GM21515 (cell line): ENCODE data around the gene IL21R.
"Not testable (repeated sequence)": the region's sequence is repeated elsewhere in the genome, so short reads cannot be mapped to it uniquely, and the experiment has no call there.

Source experiments
- ATAC-seq: cut with Tn5 transposase; IDR thresholded peaks from one replicate; pipeline ENCODE4 v1.9.1; 2021; ENCODE audit not compliant: unreplicated experiment

IL21R gene

DNA sequence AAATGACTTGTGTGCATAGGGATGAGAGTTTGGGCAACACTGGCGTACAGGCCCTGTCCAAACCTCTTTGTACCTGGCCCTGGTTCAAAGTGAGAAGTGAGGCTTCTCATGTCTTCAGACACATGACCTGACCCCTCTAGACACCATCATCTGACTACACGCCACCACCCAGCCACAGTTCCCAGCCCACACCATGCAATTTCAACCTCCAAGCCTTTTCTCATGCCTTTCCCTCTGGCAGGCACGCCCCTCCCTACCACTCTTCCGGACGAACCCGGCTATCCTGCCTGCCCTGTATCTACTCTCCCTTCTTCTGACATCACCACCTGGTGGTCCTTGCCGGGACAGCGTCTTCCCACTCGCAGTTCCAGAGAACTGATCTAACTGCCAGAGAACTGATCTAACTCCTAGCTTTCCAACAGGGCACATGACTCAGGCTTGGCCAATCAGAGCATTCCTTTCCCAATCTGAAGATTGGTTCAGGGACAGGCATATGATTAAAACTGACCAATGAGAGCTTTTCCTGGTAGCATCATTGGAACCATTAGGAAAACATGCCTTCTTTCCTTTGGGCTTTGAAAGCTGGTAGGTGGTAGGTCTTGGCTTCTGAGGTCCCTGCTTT lies 27.1 kb upstream of the IL21R start:
- no peak for ATAC-seq

DNA sequence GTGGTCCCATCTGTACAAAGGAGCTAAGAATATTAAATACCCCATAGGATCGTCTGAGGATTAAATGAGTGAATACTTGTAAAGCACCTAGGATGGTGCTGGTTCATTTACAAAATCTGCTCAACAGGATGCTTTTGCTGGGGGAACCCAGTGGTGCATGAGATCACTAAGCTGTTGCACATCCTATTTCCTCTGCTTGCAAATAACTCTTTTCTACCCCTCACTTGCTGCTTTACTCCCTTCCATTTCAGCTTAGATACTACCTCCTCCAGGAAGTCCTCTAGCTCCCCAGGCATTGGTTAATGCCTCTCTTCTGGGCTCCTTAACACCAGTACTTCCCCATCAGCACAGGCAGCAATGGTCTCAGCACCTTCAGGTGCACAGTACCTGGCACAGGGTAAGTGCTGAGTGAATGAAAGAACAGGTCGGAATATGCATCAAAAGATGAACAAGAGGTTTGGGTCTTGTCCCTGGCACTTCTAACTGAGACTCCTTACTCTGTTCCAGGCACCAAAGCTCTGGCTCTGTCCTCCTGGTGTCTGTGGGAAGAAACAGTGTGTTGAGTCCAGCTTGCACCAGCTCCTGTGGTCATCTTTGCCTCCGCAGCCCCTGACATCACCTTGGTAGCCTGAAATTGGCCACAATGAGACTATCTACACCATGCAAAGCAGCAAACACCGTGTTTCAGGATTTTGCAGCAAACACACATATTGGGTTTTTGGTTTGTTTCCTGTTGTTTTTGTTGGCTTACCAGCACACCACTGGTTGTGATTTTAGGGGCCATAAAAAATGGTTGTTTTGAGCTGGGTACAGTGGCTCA lies 24.1 kb upstream of the IL21R start:
- ATAC-seq = no peak

DNA sequence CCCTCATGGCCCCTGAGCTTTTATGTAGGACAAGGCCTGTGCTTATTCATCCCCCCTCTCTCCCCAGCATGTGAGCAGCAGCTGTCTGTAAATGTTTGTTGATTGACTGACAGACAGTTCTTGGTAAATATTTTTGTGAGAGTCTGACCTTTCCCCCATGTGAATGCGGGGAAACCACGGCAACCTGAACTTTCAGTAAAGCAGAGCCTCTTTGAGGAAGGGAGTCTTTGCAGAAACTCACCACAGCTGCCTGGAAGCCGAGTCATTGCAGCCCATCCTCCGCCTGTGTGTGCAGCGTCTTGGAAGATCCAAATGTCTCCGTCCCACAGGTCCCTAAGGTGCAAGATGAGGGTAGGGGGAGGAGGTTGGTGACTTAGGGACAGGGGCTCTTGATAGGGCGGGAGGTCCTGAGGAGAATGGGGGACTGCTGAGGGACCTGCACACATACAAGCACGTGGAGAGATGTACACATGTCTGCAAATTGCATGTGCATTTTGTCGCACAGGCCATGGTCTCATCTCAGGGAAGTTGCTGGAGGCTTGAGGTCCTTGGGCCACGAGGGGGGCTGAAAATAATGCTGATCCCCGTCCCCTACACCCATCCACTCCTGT lies 23.0 kb upstream of the IL21R start:
- no peak for ATAC-seq

DNA sequence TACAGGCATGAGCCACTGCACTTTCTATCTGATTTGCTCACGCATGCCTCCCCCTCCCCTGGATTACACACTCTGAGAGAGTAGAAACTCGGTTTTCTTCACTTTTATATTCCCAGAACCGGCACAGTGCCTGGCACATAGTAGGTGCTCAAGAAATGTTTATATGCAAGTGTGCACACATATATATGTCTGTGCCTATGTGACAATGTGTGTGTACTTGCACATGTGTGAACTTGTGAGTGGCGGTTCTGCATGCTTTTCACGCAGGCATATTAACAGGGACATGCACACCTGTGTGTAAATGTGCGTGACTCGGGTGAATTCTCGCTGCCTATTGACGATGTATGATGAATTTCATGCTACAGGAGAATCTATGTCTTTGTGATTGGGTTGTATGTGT lies 22.1 kb upstream of the IL21R start:
- ATAC-seq = no peak

DNA sequence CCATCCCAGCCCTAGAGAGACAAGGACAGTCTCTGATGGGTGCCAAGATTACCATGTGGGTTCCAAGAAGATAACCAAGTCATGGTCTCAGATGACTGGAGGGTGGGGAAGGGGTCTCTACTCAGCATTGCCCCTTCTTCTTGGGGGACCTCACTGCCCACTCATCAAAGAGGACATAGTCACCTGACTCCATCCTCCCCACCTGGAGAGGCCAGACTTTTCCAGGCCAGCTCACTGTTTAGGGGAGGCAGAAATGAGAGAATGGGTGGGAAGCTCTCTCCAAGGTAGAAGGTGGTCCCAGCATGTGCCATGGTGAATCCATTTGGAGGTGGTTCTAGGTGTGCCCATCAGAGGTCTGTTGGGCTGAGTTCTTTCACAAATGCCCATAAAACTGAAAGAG lies 20.7 kb upstream of the IL21R start:
- ATAC-seq = no peak

DNA sequence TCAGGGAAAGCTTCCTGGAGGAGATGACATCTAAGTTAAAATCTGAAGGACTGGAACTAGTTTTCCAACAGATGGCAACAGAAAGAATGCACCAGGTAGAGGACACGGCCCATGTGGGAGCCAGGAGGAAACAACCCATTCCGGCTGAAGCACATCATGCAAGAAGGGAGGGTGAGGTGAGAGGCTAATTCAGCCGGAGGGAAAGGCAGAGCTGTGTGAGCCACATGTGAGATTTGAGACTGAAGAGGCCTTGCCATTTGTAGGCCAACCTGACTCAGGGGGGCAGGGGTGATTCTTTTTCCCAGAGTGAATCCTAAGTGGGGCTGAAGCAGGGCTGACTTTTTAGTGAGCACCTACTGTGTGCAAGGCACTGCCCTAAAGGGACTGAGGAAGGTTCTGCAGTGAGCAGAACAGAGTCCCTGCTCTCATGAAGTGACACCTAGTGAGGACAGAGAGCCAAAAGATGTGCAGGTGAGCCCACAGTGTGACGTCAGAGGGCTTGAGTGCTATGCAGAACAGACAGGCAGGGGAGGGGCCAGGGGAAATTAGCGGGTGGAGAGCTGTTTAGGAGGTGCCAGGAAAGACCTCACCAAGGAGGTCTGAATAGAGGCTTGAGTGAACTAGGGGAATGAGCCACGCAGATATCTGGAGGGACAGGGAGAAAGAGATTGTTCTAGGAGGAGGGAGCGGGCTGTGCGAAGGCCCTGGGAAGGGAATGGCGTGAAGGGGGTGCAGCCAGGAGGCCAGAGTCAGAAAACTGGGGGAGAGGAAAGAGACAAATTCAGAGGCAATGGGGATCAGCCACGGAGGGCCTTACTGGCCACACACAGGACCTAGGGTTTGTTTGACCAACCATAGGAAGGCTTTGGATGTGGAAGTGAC lies 19.8 kb upstream of the IL21R start:
- no peak for ATAC-seq

DNA sequence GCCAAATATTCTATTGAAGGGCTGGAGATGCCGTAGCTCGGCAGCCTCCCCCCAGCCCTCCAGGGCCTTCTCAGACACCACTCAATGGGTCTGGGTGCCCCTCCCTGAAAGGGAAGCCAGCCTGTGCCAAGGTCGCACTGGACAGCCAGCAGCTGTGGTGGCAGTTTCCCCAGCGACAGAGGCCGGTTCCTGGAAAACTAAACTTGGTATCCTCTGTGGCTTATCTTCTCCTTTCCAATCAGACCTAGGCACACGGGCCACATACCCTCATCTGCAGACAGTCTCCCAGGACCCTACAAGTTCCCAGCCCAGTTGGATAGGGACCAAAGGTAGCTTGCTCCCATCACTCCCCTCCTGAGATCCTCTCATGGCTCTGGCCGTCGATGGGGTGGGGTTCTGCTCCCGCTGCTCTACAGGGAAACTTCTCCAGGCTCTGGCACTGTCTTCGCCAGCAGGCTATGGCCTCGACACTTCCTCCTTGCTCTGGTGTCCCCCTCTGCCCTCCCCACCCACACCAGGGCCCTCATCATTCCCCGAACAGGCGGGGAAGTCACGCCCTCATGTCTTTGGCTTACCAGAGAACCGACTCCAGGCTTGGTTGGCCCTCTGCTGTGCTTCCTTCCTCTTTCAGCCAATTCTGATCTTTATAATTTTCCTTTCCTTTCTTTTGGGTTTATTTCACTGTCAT lies 18.3 kb upstream of the IL21R start:
- no peak for ATAC-seq

DNA sequence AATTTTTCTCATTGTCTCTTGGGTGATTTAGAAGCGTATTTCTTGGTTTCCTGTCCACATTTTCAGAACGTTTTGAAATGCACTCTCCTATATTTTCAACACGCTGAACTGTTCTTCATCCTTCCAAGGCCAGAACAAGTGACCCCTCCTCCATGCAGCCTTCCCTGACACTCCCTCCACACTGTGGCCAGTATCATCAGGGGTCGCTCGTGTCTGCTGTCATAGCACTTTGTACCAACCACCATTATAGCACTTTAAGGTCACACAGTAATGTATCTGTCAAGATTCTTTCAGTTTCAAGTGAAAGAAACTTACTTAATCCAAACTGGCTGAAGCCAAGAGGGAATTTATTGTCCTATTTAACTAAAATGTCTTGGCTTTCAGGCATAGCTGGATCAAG lies 17.5 kb upstream of the IL21R start:
- no peak for ATAC-seq

DNA sequence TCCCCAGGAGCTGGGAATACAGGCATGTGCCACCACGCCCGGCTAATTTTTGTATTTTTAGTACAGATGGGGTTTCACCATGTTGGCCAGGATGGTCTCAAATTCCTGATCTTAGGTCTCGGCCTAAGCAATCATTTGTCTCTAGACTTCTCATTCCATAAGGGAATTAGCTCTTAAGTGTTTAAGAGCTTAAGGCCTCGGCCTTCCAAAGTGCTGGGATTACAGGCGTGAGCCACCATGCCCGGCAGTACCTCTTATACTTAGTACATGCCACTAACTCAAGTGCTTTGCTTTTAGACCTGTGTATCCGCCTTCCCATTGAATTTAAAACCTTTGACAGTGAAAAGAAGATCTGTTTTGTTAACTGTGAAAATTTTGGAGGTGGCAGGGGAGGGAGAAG lies 16.6 kb upstream of the IL21R start:
- ATAC-seq = no peak

DNA sequence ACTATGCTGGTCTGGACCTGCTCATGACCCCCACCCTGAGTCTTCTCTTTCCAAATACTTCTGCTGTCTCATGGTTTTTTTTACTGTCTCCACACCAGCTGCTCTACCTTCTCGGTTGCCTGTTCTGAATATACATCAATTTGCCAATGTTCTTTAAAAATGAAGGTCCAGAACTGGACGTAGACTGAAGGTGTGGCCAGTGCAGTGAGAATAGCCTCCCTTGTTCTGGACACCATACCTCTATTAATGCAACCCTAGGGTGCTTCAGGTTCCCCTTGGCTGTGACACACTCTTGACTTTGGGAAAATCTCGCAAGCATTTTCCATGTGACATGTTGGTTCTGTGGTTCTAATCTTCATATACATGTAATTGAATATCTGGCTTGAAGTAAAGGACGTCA lies 15.3 kb upstream of the IL21R start:
- no peak for ATAC-seq

DNA sequence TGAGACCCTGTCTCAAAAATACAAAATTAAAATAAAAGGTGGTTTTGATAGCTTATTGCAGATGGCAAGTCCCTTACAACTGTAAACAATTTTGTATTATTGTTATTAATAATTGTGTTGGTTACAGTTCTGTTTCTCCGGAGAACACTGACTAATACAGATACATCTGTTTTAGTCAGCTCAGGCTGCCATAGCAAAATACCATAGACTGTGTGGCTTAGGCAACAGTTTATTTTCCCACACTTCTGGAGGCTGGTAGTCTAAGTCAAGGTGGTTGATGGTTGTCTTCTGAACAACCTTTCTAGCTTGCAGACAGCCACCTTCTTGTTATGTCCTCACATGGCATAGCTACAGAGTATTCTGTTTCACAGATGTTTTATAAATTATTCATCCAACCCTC lies 14.2 kb upstream of the IL21R start:
- ATAC-seq = peak; percentile 49

DNA sequence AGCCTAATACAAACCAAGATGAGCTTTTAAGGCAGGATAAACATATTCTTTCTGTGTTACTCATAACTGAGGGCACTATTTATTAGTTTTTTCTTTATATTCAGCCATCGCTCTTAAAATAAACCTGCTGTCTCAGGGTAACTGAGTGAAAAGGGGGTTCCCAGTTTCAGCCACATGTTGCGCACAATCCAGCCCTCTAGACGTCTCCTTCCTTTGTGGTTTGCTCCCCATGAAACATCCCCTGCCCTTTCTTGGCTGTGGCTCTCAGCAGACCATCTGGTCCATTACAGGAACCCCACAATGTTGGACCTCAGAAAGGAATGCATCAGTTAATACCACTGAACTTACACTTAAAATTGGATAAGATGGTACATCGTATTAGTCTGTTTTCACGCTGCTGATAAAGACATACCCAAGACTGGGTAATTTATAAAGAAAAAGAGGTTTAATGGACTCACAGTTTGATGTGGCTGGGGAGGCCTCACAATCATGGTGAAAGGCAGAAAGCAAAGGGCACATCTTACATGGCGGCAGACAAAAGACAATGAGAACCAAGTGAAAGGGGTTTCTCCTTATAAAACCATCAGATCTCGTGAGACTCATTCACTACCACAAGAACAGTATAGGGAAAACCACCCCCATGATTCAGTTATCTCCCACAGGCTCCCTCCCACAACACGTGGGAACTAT lies 12.6 kb upstream of the IL21R start:
- ATAC-seq = no peak

DNA sequence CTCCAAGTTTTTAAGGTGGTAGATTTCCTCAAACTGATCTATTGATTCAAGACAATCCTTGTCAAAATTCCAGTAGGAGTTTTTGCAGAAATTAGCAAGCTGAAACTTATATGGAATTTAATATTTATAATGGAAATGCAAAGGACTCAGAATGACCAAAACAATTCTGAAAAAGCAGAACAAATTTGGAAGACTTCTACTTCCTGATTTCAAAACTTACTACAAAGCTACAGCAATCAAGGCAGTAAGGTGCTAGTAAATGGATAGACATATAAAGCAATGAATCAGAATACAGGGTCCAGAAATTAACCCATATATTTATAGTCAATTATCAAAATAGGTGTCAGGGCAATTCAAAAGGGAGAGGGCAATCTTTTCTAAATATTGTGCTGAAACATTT lies 11.8 kb upstream of the IL21R start:
- no peak for ATAC-seq

DNA sequence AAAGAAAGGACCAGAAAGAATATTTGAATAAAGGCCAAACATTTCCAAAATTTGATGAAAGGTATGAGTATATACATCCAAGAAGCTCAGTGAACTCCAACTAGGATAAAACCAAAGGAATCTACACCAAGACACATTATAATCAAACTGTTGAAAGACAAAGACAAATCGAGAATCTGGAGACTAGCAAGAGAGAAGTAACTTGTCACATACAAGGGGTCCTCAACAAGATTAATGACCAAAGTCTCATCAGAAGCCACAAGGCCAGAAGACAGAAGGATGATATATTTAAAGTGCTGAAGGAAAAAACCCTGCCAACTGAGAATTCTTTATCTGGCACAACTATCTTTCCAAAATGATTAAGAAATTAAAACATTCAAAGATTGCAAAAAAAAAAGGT lies 9.3 kb upstream of the IL21R start:
- no peak for ATAC-seq

DNA sequence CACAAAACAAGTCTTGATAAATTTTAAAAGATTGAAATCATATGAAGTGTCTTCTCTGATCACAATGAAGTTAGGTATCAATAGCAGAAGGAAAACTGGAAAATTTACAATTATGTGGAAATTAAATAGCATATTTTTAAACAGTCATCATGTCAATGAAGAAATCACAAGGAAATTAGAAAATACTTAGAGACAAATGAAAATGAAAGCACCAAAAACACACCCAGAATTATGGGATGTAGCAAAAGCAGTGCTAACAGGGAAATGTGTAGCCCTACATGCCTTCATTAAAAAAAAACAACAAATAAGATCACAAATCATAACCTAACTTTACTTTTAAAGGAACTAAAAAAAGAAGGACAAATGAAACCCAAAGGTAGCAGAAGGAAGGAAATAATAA lies 7.5 kb upstream of the IL21R start:
- no peak for ATAC-seq

DNA sequence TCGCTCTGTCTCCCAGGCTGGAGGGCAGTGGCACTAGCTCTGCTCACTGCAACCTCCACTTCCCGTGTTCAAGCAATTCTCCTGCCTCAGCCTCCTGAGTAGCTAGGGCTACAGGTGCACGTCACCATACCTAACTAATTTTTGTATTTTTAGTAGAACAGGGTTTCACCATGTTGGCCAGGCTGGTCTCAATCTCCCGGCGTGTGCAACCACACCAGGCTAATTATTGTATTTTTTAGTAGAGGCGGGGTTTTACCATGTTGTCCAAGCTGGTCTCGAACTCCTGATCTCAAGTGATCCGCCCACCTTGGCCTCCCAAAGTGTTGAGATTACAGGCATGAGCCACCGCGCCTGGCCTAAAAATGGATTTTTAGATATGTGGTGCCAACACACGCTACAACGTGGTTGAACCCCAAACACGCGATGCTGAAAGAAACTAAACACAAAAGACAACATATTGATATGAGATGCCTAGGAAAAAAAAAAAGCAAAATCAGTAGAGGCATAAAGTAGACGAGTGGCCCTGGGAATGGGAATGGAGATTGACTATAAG lies 3.6 kb upstream of the IL21R start:
- ATAC-seq = not testable (repeated sequence)

DNA sequence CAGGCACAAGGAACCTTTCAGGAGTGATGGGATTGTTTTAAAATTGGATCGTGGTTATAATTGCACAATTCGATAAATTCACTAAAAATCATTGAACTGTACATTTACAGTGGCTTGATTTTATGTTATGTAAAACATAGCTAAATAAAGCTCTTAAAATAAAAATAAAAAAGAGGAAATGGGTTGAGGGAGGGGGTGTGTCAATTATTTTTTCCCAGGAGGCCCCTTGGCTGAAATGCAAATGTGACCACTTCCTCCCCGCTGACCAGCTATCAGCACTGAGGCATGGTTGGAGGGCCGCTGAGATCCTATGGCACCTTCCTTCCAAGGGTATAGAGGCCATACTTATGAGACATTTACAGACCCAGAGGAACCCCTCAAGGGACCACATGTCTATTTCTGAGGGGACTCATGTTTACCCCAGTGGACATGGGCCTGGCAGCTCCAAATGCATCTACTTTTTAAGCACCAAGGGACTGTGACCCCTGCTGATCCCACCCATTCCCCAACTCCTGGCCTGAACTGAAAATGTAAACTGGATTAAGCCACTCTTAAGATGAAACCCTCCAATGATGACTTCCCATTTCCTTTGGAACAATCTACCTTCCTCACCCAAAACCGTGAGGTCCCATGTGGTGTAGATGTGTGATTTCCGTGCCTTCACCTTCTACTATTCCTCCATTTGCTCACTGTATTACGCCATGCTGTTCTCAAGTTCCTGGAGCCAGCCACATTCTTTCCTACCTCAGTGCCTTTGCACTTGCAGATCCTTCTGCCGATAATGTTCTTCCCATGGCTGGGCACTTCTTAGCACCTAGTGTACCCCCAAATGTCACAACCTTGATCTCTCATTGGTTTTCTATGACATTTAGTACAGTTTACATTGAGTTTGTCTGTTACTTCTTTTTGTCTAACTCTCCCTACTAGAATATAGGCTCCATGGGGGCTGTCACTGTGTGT lies 2.8 kb upstream of the IL21R start:
- ATAC-seq = no peak

DNA sequence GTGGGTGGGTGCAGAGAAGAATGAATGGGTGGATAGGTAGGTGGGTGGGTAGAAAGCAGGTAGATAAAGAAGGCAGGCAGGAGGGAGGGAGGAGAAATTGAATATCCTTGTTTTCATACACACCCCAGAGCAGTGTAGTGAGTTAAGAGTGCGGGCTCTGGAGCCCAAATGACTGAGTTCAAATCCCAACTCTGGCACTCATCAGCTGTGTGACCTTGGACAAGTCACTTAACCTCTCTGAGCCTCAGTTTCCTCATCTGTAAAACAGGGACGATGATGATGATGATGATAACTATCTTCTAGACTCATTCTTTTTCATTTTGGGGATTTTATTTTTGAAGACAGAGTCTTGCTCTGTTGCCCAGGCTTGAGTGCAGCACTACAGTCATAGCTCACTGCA lies 2.0 kb upstream of the IL21R start:
- ATAC-seq = no peak
